ENCODE measurements around the gene USP54. TPM values are rescaled to one million over a fixed set of nuclear protein-coding genes. Genes with fewer than 3 reads are reported as not detected.
A peak's percentile ranks its signal among the peaks of the same experiment; 100 is the strongest.

USP54 gene
- total and polyA plus RNA-seq, 8 donors, result 12.1 to 49.9 (median 25.5) TPM

GRCh38 chr10:73601486-73601921, 10.4 kb upstream of the USP54 start:
- Histone ChIP-seq H3K27ac (peak overlapping the region; percentile 49 to 89 (median 72)), H3K9me3 (no peaks in the 10 kb centered on the region), H3K4me3 (peak overlapping the region in 1 of 4 donors; percentile 3), H3K27me3 (no peaks in the 10 kb centered on the region), H3K4me1 (peaks cover 0 to 12% (median 12%) of the 10 kb centered on the region in 3 donors), H3K36me3 (no peaks in the 10 kb centered on the region)
- ATAC-seq (peak; percentile 94 to 97 (median 95)), DNase-seq (peak in 5 of 6 donors; percentile 61 to 70 (median 66)), FAIRE-seq (no peak)
- 11% methylated on average over 3 of the region's 3 CpGs for WGBS, 2 donors
- TF ChIP-seq CTCF (IDR thresholded peaks at IDR 0.05), result no peak
- intact Hi-C loops (cut with DNase I), result no loop called here

GRCh38 chr10:73597346-73597745, 6.2 kb upstream of the USP54 start:
- no peaks in the 10 kb centered on the region for H3K27me3 ChIP-seq
- H3K9me3 ChIP-seq, result no peaks in the 10 kb centered on the region
- H3K27ac ChIP-seq, result no peak overlapping the region
- TF ChIP-seq CTCF (IDR thresholded peaks at IDR 0.05), result no peak
- DNase-seq, result no peak
- no peak for ATAC-seq
- H3K4me1 ChIP-seq, result peaks cover 0 to 14% (median 13%) of the 10 kb centered on the region in 3 donors
- no peaks in the 10 kb centered on the region for H3K36me3 ChIP-seq
- intact Hi-C loops (cut with DNase I), result no loop called here
- 89 to 92% methylated on average over 1 of the region's 1 CpG for WGBS, 2 donors
- H3K4me3 ChIP-seq, result no peak overlapping the region
- FAIRE-seq, result no peak

- Histone ChIP-seq H3K4me1 (peaks cover 13 to 31% (median 29%) of the 10 kb centered on the region in 3 donors), H3K4me3 (no peak overlapping the region), H3K27ac (no peak overlapping the region), H3K27me3 (no peaks in the 10 kb centered on the region), H3K36me3 (no peaks in the 10 kb centered on the region), H3K9me3 (no peaks in the 10 kb centered on the region)
- FAIRE-seq (no peak), DNase-seq (no peak), ATAC-seq (no peak)
- intact Hi-C loops (cut with DNase I), result no loop called here
- no peak for TF ChIP-seq CTCF (IDR thresholded peaks at IDR 0.05)
- WGBS, 2 donors, result 86 to 93% methylated on average over 5 of the region's 5 CpGs
Measured at GRCh38 chr10:73593812-73594211, 2.7 kb upstream of the USP54 start.

GRCh38 chr10:73593110-73593509, 2.0 kb upstream of the USP54 start:
- no peak overlapping the region for H3K4me3 ChIP-seq
- peaks cover 13 to 36% (median 34%) of the 10 kb centered on the region in 3 donors for H3K4me1 ChIP-seq
- FAIRE-seq (no peak), DNase-seq (no peak), ATAC-seq (no peak)
- H3K9me3 ChIP-seq, result no peaks in the 10 kb centered on the region
- intact Hi-C loops (cut with DNase I), result no loop called here
- H3K36me3 ChIP-seq, result no peaks in the 10 kb centered on the region
- no peak for TF ChIP-seq CTCF (IDR thresholded peaks at IDR 0.05)
- 97 to 99% methylated on average over 4 of the region's 4 CpGs for WGBS, 2 donors
- H3K27ac ChIP-seq, result no peak overlapping the region
- H3K27me3 ChIP-seq, result no peaks in the 10 kb centered on the region

GRCh38 chr10:73591935-73592699, 975 bp upstream of the USP54 start:
- ATAC-seq, result peak; percentile 87 to 93 (median 92)
- H3K27ac ChIP-seq, result peak overlapping the region in 2 of 4 donors; percentile 73 to 74
- H3K4me3 ChIP-seq, result peak overlapping the region in 1 of 4 donors; percentile 3
- intact Hi-C loops (cut with DNase I), result no loop called here
- no peaks in the 10 kb centered on the region for H3K36me3 ChIP-seq
- peaks cover 15 to 44% (median 41%) of the 10 kb centered on the region in 3 donors for H3K4me1 ChIP-seq
- DNase-seq, result peak in 4 of 6 donors; percentile 52 to 77 (median 63)
- H3K9me3 ChIP-seq, result no peaks in the 10 kb centered on the region
- FAIRE-seq, result peak; percentile 90
- TF ChIP-seq CTCF (IDR thresholded peaks at IDR 0.05), result no peak
- H3K27me3 ChIP-seq, result no peaks in the 10 kb centered on the region
- 35 to 36% methylated on average over 3 of the region's 3 CpGs for WGBS, 2 donors

Data from pancreas (tissue), 10 donors.